AG09319 (cell line): Measurements from ENCODE around the gene IL23A.
"Not testable (repeated sequence)": the region's sequence is repeated elsewhere in the genome, so short reads cannot be mapped to it uniquely, and the experiment has no call there.

Source experiments
- DNase-seq: peaks from one replicate; pipeline ENCODE4 v3.0.0-alpha.2; 2010; ENCODE audit warnings: low read depth; ENCODE audit errors: extremely low read depth
- CTCF ChIP-seq: IDR thresholded peaks from 2 replicates; pipeline ENCODE4 v1.5.1; 2011; ENCODE audit warnings: low read depth, mild to moderate bottlenecking, inconsistent platforms, low read length, moderate library complexity

The IL23A gene

DNA sequence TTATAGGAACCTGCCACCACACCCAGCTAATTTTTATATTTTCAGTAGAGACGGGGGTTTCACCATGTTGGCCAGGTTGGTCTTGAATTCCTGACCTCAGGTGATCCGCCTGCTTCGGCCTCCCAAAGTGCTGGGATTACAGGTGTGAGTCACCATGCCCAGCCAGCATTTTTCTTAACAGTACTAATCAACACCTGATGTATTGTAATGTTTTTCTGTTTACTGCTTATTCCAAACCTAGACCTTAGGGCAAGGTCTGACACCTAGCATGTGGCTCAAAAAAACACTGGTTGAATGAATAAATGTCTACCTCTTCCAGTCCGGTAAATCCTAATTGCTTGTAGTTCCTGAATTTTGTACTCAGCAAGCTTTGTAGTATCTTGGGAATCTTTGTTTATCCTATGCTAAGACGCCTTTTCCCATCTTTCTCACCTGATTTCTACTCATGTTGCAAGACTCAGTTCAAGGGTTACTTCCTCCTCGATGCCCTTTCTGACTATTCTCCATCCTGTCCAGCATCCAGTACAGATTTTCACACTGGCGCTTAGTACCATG is 7.7 kb upstream of the IL23A start:
- no peak for TF ChIP-seq CTCF
- DNase-seq, result no peak

DNA sequence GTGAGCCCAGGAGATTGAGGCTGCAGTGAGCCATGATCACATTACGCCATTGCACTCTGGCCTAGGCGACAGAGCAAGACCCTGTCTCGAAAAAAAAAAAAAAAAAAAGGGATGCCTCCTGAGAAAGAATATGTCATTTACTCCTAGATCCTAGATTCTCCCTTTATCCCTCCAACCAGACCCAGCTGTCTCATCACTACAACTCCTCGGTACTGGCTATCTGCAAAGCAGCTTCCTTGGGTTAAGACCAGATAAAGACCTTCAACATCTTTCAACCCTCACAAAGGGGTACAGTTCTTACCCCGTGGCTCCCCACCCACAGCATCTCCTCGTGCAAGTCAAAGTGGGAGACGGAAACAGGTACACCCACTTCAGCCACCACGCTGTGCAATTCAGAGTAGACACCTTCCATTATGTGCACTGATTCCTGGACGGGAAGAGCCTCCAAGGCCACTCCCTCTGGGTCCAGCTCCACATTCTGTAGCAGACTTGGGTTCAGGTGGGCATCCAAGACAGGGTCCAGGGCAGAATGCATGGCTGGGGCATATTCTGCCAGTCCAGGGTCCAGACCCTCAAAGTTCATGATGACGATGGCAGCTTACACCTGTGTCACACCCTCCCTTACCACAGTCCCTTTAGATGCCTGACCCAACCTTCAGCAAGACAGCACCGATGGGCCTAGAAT is 6.0 kb upstream of the IL23A start:
- DNase-seq, result no peak
- no peak for TF ChIP-seq CTCF

DNA sequence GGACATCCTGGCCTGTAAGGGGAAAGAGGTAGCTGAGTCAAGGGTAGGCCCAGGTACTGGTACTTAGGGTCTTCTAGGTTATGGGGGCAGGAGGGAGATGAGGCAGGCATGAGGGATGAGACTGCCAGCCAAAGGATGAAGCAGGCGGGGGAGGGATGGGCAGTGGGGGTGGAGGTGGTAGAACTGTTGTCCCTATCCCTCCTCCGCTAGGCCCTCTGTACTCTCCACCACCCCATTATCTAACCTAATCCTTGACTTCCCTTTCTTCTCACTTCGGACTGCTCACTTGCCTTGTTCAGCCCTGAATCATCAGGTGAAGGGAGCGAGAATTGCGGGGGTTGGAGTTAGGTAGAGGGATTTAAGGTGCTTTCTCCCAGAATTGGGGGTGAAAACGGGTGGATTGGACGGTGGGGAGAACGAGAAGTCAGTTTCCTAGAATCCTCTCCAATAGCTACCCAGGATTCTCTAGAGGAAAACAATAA is 5.4 kb upstream of the IL23A start:
- TF ChIP-seq CTCF, result no peak

DNA sequence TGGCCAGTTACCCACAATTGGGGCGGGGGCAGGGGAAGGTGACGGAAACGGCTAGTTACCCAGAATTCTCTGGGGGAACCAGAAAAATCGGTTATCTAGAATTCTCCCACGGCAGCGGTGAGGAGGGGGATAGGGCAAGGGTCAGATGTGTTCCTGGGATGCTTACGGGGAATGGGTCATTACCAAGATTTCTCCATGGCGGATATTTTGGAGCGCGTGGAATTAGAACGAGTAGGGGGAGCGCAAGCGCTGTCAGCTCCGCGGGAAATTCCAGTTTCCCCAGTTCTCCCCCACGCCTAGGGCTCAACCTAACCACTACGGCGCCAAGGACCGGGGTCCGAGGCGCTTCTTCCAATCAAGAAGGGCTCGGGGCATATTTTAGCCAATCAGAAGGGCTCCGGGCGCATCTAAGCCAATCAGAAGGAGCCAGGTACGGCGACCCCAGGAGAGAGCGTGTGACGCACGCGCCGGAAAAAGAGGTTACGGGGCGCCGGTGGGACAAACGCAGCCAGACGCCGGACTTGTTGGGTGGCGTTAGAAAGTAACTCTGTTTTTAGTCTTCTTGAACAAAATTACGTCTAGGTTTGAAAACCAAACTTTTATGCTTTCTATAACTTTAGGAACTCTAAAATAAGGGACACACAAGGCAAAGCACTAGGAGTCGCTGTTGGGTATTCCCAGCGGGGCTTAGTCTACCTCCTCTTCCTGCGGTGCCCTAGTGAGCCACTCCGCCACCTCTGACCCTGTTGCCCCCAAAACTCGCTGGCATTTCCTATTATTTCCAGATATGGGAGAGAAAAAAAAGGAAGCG is 4.8 kb upstream of the IL23A start, which contains the start of gene PAN2:
TSS of gene PAN2 (minus strand) at position 322 of the 811 bp plus-strand sequence. CDS start 906 bp downstream, outside the sequence.
- peak; percentile 89 for DNase-seq
- TF ChIP-seq CTCF, result peak; percentile 71

More for the DNA sequence above, 5.4 kb upstream of the IL23A start:
- DNase-seq, result no peak

GRCh38 chr12:56334490-56334793 is 4.2 kb upstream of the IL23A start:
- TF ChIP-seq CTCF, result no peak
- DNase-seq, result no peak

DNA sequence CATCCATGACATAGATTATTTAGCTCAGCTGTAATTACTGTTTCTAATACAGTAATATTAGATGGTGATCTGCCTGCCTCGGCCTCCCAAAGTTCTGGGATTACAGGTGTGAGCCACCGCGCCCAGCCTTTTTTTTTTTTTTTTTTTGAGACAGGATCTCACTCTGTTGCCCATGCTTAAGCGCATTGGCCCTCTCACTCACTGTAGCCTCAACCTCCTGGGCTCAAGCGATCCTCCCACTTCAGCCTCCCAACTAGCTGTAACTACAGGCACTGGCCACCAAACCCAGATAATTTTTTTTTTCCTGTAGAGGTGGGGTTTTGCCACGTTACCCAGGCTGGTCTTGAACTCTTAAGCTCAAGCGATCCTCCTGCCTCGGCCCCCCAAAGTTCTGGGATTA is 3.2 kb upstream of the IL23A start:
- not testable (repeated sequence) for DNase-seq

DNA sequence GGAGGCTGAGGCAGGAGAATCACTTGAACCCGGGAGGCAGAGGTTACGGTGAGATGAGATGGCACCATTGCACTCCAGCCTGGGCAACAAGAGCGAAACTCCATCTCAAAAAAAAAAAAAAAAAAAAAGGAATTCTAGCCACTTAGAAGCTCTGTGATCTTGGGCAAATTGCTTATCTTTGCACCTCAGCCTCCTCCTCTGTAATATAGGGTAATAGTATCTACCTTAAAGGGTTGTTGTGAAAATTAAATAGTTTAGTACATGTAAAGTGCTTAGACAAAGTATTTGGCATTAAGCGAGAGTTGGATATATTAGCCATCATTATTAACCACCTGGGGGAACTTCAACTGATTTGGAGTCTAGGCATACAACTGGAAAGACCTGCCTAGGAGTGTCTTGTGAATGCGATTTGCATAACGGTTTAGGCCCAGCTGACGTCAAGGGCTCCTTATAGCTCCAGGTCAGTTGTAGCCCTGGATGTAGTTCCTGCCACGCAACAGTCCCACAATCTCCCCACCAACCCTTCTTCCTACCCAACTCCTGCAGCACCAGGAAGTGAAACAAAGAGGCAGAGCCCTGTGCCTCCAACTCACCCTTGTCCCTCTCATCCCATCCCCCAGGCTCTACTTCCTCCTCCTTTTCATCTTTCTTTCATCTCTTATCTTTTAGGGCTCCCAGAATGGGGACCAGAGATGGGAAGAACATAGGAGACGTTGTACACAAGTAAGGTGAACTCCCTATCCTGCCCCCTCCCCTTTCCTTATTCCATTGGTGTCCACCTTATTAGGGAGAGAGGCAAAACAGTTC is 2.1 kb upstream of the IL23A start:
- DNase-seq, result no peak

More for the DNA sequence above, 2.1 kb upstream of the IL23A start:
- no peak for TF ChIP-seq CTCF
